ENCODE data around the gene DYNC2I2.

GRCh38 chr9:128640603-128641002 is 16.0 kb downstream of the DYNC2I2 start:
- TF ChIP-seq TAF1 (IDR thresholded peaks at IDR 0.05; ENCODE audit: borderline replicate concordance, low read depth, low read length) (no peak), POLR2AphosphoS5 (IDR thresholded peaks at IDR 0.05; ENCODE audit: low read depth, low read length) (no peak)

All from GM12892 (cell line).